ELF-1 (cell line): Measurements from ENCODE around the gene BCL7B.
"Not testable (repeated sequence)": the region's sequence is repeated elsewhere in the genome, so short reads cannot be mapped to it uniquely, and the experiment has no call there.

Experiments used
- DNase-seq: peaks from one replicate; pipeline ENCODE4 v3.0.0-alpha.2; 2016; ENCODE audit warnings: low read depth, low spot score

The BCL7B gene

DNA sequence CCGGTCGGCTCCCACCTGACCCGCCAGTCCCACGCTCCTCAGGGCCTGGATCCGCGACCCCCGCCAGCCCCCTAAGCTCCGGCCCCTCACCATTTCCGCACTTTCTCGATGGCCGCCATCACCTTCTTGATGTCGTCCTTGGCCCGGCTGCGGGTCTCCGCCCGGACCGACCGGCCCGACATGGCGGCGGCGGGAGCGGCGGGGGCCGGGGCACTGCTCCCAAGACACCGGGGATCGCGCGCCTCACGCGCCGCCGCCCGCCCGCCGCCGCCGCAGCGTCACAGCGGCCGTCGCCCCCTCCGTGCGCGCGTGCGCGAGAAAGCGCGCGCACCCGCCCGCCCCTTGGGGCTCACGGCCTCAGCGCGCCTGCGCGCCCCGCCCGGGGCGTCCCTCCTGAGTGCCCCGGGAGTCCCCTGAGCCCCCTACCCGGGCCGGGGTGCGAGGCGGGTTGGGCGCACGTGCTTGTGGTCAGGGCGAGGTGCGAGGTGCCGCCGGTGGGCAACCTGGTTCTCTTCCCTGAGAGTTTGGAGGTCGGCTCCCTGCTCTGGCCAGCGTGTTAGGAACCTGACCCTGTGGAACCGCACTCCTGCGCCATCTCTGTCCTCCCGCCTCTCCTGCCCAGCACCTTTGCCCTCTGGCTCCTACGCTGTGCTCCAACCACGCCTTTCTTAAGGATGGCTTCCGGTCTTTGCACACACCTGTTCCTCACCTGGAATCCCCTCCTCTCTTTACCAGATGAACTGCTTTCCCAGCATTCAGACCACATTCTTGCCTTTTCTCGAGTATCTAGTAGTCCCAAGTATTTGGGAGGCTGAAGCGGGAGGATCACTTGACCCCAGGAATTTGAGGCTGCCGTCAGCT lies at the start of gene BCL7B:
Gene BCL7B, minus strand, starts transcription at position 294 of the 861 bp plus-strand sequence. Its CDS starts 112 bp downstream, at position 182.
- peak; percentile 84 for DNase-seq

DNA sequence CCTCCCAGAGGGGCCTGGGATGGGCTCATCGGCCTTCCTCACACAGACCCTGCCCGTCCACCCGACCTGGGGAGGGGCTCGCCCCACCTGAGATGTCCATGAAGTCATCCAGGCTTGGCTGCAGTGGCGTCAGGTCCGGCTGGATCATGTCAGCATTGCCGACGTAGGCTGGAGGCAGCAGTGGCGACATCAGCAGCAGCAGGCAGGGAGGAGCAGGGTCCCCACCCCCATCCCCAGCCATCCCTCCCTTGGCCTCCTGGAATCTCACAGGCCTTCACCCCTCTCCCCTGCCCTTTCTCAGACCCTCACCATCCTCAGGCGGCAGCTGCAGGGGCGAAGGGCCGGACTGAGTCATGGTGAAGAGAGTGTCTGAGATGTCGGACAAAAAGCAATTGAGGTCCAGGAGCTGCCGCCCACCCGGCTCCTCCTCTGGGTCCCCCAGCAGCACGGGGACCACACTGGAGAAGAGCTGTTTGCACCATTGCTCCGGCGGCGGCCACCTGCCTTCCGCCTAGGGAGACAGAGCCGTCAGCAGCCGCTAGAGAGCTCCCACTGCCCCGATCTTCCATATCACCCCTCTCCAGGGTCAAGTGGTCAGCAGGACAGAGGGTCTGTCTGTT lies 48.2 kb upstream of the BCL7B start:
- no peak for DNase-seq

DNA sequence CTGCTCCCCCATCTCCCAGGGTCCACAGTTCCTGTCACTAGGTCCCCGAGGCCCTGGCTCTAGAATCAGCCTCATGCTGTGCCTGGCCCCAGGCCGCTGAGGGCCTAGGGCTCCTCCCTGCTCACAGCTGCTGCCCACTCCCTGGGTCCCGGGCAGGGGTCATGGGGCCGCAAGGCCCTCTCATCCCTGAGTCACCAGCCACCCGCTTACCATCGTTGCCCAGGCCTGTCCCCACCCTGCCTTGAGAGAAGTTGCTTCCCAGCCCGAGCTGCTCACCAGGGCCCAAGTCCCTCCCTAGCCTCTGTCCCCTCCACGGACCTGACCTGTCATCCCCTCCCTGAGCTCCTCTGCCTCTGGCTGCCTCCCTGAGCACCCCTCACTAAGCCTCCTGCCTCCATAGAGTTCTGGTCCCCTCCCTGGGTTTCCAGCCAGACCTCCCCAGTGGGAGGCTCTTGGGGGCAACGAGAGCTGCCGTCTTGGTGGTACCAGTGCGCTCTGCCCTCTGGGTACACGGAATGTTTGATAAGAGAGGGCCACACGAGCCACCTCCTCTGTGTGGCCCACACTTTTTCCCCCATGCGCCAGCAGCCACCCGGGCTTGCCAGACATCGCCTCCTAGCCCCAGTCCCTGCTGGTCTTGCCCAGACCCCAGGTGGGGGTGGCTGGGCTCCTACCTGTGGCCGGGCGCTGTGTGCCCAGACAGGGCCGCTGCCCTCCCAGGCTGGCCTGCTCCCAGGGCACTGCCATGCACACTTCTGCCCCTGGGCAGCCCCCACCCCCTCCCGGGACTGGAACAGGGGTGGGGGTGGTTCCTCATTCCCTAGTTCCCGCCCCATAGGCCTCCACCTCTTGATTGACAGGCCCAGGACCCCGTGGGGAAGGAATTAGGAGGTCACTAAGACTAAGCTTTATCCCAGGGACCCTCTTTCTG lies 45.5 kb upstream of the BCL7B start:
- DNase-seq, result no peak

DNA sequence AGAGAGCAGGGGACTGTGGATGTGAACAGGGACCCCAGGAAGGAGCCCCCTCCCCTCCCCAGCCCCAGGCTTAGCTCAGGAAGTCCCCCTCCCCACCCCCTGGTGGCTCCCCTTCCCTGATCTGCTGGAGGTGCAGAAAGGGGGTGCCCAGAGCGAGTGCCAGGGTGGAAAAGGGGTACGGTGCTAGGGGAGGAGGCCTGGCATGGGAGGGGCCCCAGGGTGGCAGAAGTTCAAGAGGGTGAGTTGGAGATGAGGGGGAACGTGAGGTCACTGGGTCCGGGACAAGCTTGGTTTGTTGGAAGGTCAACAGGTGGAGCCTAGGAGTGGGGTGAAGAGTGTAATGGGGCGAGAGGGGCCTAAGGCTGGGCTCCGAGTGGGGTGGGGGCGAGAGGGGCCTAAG lies 42.4 kb upstream of the BCL7B start:
- DNase-seq, result no peak

DNA sequence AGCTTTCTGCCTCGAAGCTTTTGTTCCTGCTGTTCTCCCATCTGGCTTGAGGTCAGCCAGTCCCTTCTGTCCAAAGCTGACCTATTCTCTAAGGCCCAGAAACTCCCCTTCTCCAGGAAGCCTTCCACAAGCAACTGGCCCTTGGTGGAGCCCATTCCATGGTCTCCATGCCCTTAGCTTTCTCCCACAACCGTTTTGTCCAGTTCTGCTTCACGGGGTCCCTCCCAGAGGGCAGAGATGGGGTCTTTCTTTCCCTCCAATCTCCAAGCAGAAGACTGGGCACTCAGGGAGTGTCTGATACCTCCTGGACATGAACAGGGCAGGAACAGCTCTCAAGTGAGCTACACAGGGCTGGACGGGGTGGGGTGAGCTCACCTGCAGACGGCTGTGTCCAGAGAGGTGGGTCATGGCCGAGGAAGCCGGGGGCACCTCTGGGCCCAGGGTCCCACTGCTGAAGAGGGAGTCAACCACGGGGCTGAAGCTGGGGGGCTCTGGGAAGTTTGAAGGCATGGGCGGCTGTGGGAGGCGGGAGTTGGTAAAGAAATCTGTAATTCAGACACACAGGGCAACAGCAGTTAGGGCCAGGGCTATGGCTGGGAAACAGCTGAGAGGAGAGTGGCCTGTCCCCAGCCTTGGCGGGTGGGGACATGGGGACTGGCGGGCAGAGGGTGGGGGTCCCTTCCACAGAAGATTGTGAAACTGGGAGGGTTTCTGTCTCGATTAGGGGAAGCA lies 41.8 kb upstream of the BCL7B start:
- no peak for DNase-seq

DNA sequence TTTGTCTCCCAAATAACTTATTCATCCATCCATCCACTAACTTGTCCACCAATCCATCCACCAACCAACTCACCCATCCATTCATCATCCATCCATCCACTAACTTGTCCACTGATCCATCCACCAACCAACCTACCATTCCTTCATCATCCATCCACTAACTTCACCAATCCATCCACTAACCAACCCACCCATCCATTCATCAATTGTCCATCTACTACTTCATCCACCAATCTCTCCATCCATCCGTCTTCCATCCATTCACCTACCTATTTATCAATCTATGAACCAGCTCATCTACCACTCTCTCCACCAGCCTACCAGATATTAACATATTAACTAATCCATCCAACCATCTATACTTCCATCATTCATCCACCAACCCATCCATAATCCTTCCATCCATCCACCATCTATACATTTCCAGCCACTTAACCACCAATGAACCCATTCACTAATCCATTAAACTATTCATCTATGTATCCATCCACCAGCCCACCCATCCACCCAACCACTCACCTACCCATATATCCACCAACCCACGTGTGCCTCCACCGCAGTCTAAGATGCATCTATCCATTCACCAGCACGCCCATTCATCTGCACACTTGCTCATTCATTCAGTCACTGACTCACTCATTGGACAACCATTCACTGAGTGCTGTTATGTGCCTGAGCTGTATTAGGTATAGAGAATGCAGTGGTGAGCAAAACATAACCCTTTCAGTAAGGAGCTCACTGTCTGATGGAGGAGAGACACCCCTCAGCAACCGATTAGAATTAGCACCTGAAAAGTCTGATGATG lies 40.7 kb upstream of the BCL7B start:
- DNase-seq, result no peak

DNA sequence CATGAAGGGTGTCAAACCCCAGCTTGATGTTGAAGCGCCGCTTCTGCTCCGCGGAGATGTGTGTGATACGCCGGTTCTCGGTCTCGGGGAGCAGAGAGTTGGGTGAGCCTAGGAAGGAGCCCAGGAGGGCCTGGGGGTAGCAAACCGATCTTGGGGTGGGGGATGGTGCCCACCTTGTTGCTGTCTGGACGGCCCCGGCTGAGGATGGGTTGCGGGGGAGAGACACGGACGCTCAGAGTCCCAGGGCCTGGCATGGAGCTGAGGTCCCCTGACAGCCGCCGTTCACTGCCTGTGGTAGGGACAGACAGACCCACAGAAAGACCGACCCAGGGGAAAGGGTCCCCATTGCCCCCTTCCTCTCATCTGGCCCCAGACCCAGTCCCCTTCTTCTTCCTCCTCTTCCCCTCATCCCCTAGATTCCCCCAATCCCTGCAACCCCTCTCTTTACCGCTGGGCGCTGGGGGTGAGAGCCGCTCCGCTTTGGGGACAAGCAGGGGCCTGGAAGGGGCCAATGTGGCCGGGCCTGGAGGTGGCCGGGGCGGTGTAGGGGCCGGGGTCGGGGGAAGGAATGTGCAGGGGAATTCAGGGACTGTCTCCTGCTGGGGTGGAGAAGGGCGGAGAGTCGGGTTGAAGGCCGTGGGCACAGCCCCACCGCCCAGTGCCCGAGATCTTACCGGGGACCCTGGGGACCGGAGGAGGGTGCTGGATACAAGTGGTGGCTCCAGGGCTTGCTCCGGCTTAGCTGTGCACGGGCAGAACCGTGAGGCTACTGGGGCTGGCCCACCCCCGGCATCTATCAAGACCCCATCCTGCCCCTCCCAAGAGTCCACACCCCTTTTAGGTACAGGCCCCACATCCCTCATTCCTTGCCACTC lies 38.9 kb upstream of the BCL7B start:
- no peak for DNase-seq

DNA sequence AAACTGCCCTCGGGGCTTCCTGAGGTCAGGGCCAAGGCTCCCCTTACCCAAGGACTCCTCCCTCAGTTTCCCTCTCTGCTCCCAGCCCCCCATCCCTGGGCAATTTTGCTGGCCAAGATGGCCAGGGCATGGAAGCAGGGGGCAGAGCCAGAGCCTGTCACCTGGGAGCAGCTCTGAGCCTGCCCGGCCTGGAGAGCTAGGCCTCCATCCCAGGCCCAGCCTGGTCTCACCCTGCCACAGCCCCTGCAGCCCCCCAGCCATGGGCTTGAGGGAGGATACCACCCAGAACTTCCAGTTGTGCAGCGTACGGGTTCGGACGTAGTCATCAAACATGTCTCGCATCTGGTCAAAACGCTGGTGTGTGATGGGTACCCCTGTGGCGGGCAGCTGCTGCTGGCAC lies 37.9 kb upstream of the BCL7B start:
- no peak for DNase-seq

DNA sequence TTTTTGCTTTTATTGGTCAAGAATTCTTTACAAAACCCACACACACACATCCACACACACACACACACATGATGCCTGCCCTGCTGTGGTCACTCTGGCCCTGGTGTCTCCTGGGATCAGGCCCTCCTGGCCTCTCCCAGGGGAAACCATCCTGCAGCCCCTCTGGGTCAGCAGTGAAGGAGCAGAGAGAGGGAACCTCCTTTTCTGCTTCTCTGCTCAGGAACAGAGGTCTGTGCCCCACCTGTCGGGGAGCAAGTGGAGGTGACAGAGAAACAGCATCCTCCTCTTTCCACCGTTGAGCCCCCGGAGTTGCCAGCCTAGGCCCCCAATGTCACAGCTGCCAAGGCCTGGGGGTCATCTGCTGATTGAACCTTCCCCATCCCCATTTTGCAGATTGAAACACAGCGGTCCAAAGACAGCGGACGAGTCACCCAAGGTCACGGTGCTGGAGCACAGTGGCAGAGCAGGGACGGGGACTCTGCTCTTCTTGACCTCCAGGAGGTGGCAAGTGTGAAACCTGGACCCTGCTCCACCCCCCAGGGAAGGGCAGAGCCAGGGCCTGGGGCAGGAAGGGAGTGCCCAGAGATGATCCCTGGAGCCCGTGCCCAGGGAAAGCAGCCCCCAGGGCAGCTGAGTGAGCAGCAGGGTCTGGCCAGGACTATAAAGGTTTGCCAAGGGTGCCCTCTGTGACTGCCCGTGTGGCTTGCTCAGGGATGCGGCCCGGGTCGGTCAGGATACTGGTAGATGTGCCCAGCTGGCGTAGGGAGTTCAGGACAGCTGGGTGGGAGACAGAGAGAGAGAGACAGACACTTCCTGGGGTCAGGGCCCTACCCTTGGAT lies 35.9 kb upstream of the BCL7B start:
- DNase-seq, result no peak

DNA sequence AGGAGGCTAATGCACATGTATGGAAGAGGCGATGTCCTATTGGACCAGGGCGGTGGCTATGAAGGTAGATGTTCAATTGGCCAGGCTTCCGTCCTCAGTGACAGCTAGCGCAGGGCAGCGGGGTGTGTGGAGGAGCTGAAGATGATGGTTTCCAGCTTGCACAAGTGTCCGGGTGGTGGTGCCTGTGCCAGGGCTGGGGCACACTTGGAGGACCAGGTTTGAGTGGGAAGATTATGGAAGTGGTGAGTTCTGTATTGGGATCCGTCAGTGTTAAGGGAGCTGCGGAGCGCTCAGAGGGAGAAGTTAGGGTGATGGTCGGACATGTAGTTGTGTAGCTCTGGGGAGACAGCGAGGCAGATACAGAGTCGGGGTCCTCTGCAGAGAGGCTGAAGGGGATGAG lies 29.4 kb upstream of the BCL7B start:
- no peak for DNase-seq

DNA sequence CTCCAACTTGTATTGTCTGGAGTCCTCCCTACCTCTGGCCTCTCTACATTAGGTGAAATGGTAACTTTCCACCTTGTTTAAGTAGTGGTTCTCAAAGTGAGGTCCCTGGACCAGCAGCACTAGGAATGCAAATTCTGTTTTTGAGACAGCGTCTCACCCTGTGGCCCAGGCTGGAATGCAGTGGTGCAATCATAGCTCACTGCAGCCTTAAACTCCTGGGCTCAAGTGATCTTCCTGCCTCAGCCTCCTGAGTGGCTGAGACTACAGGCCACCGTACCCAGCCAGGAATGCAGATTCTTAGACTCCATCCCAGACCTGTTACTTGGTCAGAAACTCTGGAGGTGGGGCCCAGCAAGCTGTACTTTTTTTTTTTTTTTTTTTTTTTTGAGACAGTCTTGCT lies 27.7 kb upstream of the BCL7B start:
- no peak for DNase-seq

DNA sequence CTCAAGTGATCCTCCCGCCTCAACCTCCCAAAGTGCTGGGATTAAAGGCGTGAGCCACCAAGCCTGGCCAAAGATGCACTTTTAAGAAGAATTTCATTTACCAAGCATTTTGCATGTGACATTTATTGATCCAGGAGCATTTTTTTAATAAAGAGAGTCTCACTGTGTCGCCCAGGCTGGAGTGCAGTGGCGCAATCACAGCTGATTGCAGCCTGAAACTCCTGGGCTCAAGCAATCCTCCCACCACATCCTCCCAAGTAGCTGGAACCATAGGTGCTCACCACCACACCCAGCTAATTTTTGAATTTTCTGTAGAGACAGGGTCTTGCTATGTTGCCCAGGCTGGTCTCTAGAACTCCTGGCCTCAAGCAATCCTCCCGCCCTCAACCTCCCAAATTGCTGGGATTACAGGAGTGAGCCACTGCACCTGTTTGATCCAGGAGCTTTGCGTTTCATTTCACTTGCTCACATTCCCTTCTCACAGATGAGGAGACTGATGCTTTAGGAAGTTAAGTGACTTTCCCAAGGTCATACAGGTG lies 25.2 kb upstream of the BCL7B start:
- DNase-seq, result no peak

DNA sequence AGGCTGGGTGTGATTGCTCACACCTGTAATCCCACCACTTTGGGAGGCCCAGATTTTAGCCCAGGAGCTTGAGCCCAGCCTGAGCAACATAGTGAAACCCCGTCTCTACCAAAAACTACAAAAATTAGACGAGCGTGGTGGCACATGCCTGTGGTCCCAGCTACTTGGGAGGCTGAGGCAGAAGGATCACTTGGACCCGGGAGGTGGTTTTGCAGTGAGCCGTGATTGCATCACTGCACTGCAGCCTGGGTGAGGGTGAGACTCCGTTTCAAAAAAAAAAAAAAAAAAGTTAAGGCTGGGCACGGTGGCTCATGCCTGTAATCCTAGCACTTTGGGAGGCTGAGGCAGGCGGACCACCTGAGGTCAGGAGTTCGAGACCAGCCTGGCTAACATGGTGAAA lies 23.5 kb upstream of the BCL7B start:
- not testable (repeated sequence) for DNase-seq

DNA sequence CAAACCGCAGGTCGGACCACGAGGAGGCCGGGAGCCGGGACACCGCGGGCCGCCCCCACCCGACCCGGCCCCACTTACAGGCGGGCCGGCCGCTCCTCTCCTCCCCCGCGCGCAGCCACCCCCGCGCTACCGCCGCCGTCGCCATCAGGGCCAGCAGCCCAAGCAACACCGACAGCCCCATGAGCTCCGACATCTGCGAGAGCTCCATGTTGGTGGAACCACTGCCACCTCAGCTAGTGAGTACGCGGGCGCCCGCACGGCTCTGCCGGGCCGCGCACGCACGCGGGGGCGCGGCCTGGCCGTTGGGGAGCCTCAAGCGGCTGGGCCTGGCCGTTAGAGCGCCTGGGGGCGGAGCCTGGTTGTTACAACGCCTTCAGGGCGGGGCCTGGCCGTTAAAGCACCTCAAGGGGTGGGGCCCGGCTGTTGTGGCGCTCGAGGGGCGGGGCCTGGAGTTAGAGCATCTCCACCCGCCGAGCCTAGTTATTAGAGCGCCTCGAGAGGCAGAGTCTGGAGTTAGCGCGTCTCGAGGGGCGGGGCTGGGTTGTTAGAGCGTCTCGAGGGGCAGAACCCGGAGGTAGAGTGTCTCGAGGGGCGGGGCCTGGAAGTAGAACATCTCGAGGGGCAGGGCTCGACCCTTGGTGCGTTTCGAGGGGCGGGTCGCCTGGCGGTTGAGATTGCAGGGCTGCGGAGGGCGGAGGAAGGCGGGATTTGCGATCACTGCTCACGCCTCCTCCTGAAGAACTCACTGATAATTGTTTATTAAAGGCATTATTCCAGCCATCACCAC lies 21.0 kb upstream of the BCL7B start, which contains the start of gene TBL2:
Gene TBL2, minus strand, starts transcription at position 238 of the 787 bp plus-strand sequence. Its CDS starts 30 bp downstream, at position 208.
- peak; percentile 99 for DNase-seq

DNA sequence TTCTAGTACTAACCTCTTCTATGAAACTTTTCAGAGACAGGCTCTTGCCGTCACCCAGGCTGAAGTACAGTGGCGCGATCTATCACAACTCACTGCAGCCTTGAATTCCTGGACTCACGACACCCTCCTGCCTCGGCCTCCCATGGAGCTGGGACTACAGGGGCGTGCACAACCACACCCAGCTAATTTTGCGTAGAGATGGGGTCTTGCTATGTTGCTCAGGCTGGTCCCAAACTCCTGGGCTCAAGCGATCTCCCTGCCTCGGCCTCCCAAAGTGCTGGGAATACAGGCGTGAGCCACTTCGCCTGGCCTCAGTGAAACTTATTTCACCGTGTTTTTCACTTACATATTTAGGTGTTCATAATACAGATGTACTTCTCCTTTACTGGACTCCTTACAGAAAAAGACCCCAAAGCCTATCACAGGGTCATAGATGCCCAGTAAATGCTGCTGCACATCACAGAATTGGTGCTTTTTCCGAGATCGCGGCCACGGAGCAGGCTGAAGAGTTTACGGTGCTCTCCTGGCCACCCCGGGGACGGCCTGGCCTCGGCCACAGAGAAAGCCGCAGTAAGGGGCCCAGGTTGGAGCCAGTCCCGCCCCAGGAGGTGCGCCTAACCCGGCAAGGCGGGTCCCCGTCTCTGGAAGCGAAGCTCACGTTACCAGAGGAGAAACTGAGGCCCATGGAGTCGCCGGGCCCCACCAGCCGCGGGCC lies 20.3 kb upstream of the BCL7B start:
- DNase-seq, result no peak

DNA sequence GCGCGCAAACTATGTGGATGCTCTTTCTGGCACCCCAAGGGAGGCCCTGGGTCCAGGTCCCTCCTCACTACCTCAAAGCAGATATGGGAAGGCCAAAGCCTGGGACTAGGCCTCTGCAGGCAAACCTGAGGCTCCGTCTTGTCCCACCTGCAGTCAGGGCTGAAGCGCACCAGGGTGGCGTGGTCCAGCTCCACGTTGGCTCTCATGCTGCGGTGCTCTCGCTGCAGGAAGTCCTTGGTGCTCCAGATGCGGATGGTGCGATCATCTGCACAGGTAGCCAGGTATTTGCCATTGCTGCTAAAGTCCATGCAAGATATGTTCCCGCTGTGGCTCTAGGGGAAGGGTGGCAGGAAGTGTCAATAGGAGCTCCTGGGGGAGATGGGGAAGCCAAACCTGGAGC lies 16.3 kb upstream of the BCL7B start:
- no peak for DNase-seq

DNA sequence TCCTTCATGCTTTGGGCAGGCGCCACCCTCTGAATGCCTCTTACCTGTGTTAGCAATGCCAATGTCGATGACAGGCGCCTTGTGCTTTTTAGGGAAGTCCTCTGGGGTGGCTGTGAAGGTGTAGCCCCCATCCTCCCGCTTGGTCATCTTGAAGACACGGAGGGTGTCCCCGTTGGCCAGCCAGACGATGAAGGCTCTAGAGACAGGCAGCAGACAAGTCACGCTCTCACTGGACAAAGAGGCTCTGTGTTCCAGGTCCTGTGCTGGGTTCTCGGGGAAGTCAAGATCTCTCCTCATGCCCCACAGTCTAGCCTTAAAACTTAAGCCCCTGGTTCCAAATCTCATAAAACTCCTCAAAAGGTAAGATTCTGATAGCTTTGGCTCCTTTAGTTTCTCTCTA lies 15.8 kb upstream of the BCL7B start:
- no peak for DNase-seq
